T-helper 1 cell treated with Interleukin-12 subunit alpha and Interleukin-12 subunit beta and Interleukin-4 antibody, amounts not matched to agents 30 μg/mL and 1 μg/mL, for 36 hours (primary cell): ENCODE data around the gene IL20.

Experiments
- H3K27ac Mint-ChIP-seq: one replicate; pipeline ENCODE4 v1.8.0; 2021; ENCODE audit warnings: mild to moderate bottlenecking, mixed read lengths
- H3K27me3 Mint-ChIP-seq: one replicate; pipeline ENCODE4 v1.8.0; 2021; ENCODE audit warnings: low read depth, mixed read lengths
- H3K36me3 Mint-ChIP-seq: one replicate; pipeline ENCODE4 v1.8.0; 2021; ENCODE audit warnings: low read depth, mixed read lengths
- H3K4me1 Mint-ChIP-seq: one replicate; pipeline ENCODE4 v1.8.0; 2021; ENCODE audit warnings: low read depth, mixed read lengths
- H3K4me3 Mint-ChIP-seq: one replicate; pipeline ENCODE4 v1.8.0; 2021; ENCODE audit warnings: mild to moderate bottlenecking, moderate library complexity, mixed read lengths
- H3K9me3 Mint-ChIP-seq: one replicate; pipeline ENCODE4 v1.8.0; 2021; ENCODE audit warnings: mixed read lengths

IL20 gene

GRCh38 chr1:206896261-206896660 lies 30.8 kb downstream of the IL20 start:
- Mint-ChIP-seq H3K27ac (no peak overlapping the region), H3K4me3 (no peak overlapping the region), H3K36me3 (no peaks in the 10 kb centered on the region), H3K9me3 (no peaks in the 10 kb centered on the region), H3K27me3 (peaks cover 3% of the 10 kb centered on the region), H3K4me1 (peaks cover 21% of the 10 kb centered on the region)

GRCh38 chr1:206897175-206897574 lies 31.8 kb downstream of the IL20 start, which contains the start of gene IL24:
TSS of gene IL24 (plus strand) at chr1:206897443. CDS start at chr1:206897833, 390 bp downstream.
- Mint-ChIP-seq H3K36me3 (peaks cover 1% of the 10 kb centered on the region), H3K9me3 (no peaks in the 10 kb centered on the region), H3K27ac (no peak within 1 kb of the TSS), H3K27me3 (peaks cover 3% of the 10 kb centered on the region), H3K4me3 (no peak within 1 kb of the TSS), H3K4me1 (peaks cover 19% of the 10 kb centered on the region)

GRCh38 chr1:206898089-206898914 lies 32.9 kb downstream of the IL20 start:
- Mint-ChIP-seq H3K27ac (no peak overlapping the region), H3K9me3 (no peaks in the 10 kb centered on the region), H3K4me1 (peaks cover 19% of the 10 kb centered on the region), H3K4me3 (no peak overlapping the region), H3K27me3 (peaks cover 3% of the 10 kb centered on the region), H3K36me3 (peaks cover 9% of the 10 kb centered on the region)

GRCh38 chr1:206898915-206899431 lies 33.5 kb downstream of the IL20 start:
- Mint-ChIP-seq H3K36me3 (peaks cover 15% of the 10 kb centered on the region), H3K4me1 (peaks cover 17% of the 10 kb centered on the region), H3K9me3 (no peaks in the 10 kb centered on the region), H3K4me3 (no peak overlapping the region), H3K27me3 (peaks cover 3% of the 10 kb centered on the region), H3K27ac (no peak overlapping the region)

GRCh38 chr1:206899717-206900116 lies 34.3 kb downstream of the IL20 start:
- Mint-ChIP-seq H3K27me3 (no peaks in the 10 kb centered on the region), H3K9me3 (no peaks in the 10 kb centered on the region), H3K4me1 (peaks cover 21% of the 10 kb centered on the region), H3K36me3 (peaks cover 23% of the 10 kb centered on the region), H3K27ac (no peak overlapping the region), H3K4me3 (no peak overlapping the region)

GRCh38 chr1:206900149-206900548 lies 34.7 kb downstream of the IL20 start:
- Mint-ChIP-seq H3K27ac (no peak overlapping the region), H3K4me1 (peaks cover 26% of the 10 kb centered on the region), H3K4me3 (no peak overlapping the region), H3K9me3 (no peaks in the 10 kb centered on the region), H3K27me3 (no peaks in the 10 kb centered on the region), H3K36me3 (peaks cover 27% of the 10 kb centered on the region)

- Mint-ChIP-seq H3K4me1 (peaks cover 37% of the 10 kb centered on the region), H3K36me3 (peaks cover 40% of the 10 kb centered on the region), H3K27ac (no peak overlapping the region)
These were observed 36.5 kb downstream of the IL20 start for GRCh38 chr1:206901944-206902343.

GRCh38 chr1:206902702-206903101 lies 37.3 kb downstream of the IL20 start:
- H3K27ac Mint-ChIP-seq: no peak overlapping the region
- peaks cover 40% of the 10 kb centered on the region for H3K36me3 Mint-ChIP-seq
- no peak overlapping the region for H3K4me3 Mint-ChIP-seq
- H3K4me1 Mint-ChIP-seq: peaks cover 31% of the 10 kb centered on the region
- no peaks in the 10 kb centered on the region for H3K27me3 Mint-ChIP-seq
- no peaks in the 10 kb centered on the region for H3K9me3 Mint-ChIP-seq

More at GRCh38 chr1:206901944-206902343, 36.5 kb downstream of the IL20 start:
- Mint-ChIP-seq H3K9me3 (no peaks in the 10 kb centered on the region), H3K27me3 (no peaks in the 10 kb centered on the region), H3K4me3 (no peak overlapping the region)

- Mint-ChIP-seq H3K9me3 (no peaks in the 10 kb centered on the region), H3K27me3 (peaks cover 3% of the 10 kb centered on the region), H3K27ac (no peak overlapping the region), H3K36me3 (peaks cover 46% of the 10 kb centered on the region), H3K4me3 (no peak overlapping the region), H3K4me1 (peaks cover 36% of the 10 kb centered on the region)
These were observed 38.3 kb downstream of the IL20 start for GRCh38 chr1:206903687-206904086.

GRCh38 chr1:206904423-206905142 lies 39.2 kb downstream of the IL20 start:
- no peaks in the 10 kb centered on the region for H3K9me3 Mint-ChIP-seq
- peaks cover 38% of the 10 kb centered on the region for H3K4me1 Mint-ChIP-seq
- H3K4me3 Mint-ChIP-seq: no peak overlapping the region
- peak overlapping the region; percentile 70 for H3K27ac Mint-ChIP-seq
- peaks cover 50% of the 10 kb centered on the region for H3K36me3 Mint-ChIP-seq
- peaks cover 6% of the 10 kb centered on the region for H3K27me3 Mint-ChIP-seq

GRCh38 chr1:206905295-206906164 lies 40.1 kb downstream of the IL20 start:
- peak overlapping the region; percentile 49 for H3K4me3 Mint-ChIP-seq
- peak overlapping the region; percentile 62 for H3K27ac Mint-ChIP-seq
- H3K36me3 Mint-ChIP-seq: peaks cover 52% of the 10 kb centered on the region
- H3K9me3 Mint-ChIP-seq: no peaks in the 10 kb centered on the region
- peaks cover 39% of the 10 kb centered on the region for H3K4me1 Mint-ChIP-seq
- peaks cover 9% of the 10 kb centered on the region for H3K27me3 Mint-ChIP-seq

GRCh38 chr1:206907304-206907991 lies 42.0 kb downstream of the IL20 start:
- Mint-ChIP-seq H3K27me3 (peaks cover 13% of the 10 kb centered on the region), H3K9me3 (no peaks in the 10 kb centered on the region), H3K36me3 (peaks cover 64% of the 10 kb centered on the region), H3K4me1 (peaks cover 48% of the 10 kb centered on the region), H3K4me3 (no peak overlapping the region), H3K27ac (no peak overlapping the region)

GRCh38 chr1:206908038-206908437 lies 42.6 kb downstream of the IL20 start:
- Mint-ChIP-seq H3K9me3 (no peaks in the 10 kb centered on the region), H3K4me1 (peaks cover 53% of the 10 kb centered on the region), H3K27ac (no peak overlapping the region), H3K27me3 (peaks cover 13% of the 10 kb centered on the region), H3K4me3 (no peak overlapping the region), H3K36me3 (peaks cover 63% of the 10 kb centered on the region)
